Fibroblast of mammary gland (primary cell): Measurements from ENCODE around the gene EPG5.

Experiments used
- DNase-seq: peaks from one replicate; pipeline ENCODE4 v3.0.0-alpha.2; 2010; ENCODE audit warnings: low read depth
- H3K4me3 ChIP-seq: 2 replicates; pipeline ENCODE4 v1.5.1; 2011; ENCODE audit warnings: low read depth, mild to moderate bottlenecking, low read length, moderate library complexity; ENCODE audit not compliant: control insufficient read depth
- CTCF ChIP-seq: conservative IDR thresholded peaks from 2 replicates; pipeline ENCODE4 v1.5.1; 2011; ENCODE audit warnings: low read depth, low read length, inconsistent platforms; ENCODE audit not compliant: control insufficient read depth, insufficient read depth

The EPG5 gene

GRCh38 chr18:45940724-45941123 lies 26.4 kb downstream of the EPG5 start:
- no peak for DNase-seq
- no peak overlapping the region for H3K4me3 ChIP-seq
- no peak for TF ChIP-seq CTCF

GRCh38 chr18:45939236-45939635 lies 27.9 kb downstream of the EPG5 start:
- no peak overlapping the region for H3K4me3 ChIP-seq
- no peak for TF ChIP-seq CTCF
- DNase-seq = no peak

- TF ChIP-seq CTCF = no peak
- DNase-seq = no peak
- H3K4me3 ChIP-seq = no peak overlapping the region
These were observed 28.6 kb downstream of the EPG5 start for GRCh38 chr18:45938488-45938935.

GRCh38 chr18:45935591-45936335 lies 31.4 kb downstream of the EPG5 start:
- no peak for TF ChIP-seq CTCF
- DNase-seq = peak; percentile 60
- H3K4me3 ChIP-seq = no peak overlapping the region

- no peak for TF ChIP-seq CTCF
- DNase-seq = no peak
These were observed 34.4 kb downstream of the EPG5 start for GRCh38 chr18:45932708-45933107.

GRCh38 chr18:45930963-45931362 lies 36.2 kb downstream of the EPG5 start:
- no peak for DNase-seq
- no peak overlapping the region for H3K4me3 ChIP-seq
- TF ChIP-seq CTCF = no peak

More at GRCh38 chr18:45932708-45933107, 34.4 kb downstream of the EPG5 start:
- no peak overlapping the region for H3K4me3 ChIP-seq
